A549 (cell line): ENCODE measurements around the gene HMCN1. TPM values are rescaled to one million over a fixed set of nuclear protein-coding genes. Genes with fewer than 3 reads are reported as not detected.

Experiments used
- ATAC-seq, 2 experiments: fragments of 200-7000 bp in 1 of 2; fragments of >200 bp in 1 of 2; cut with Nextera tagmentation in 1 of 2; cut with Tn5 transposase in 1 of 2; 3 replicates each; pipeline versions ENCODE4 v1.8.0 to v1.9.1; 2018 to 2020; ENCODE audit warnings: mild to moderate bottlenecking in 1 of 2, moderate library complexity in 1 of 2
- CTCF ChIA-PET: fragments of 300-600 bp; sonication (Branson Sonifier 250); formaldehyde crosslinking; extraction: SDS; loops from one replicate; lab custom pipeline; 2021; ENCODE audit warnings: antibody characterized with exemption, inconsistent platforms; lab: Yijun Ruan, JAX
- POLR2A ChIA-PET: fragments of 350-600 bp; formaldehyde crosslinking; extraction: SDS; loops from one replicate; lab custom pipeline; 2021; ENCODE audit warnings: antibody characterized with exemption, inconsistent platforms; lab: Yijun Ruan, JAX
- DNase-seq, 2 experiments: peaks; one replicate each; pipeline versions ENCODE4 v3.0.0 to v3.0.0-alpha.2; 2011 to 2016; ENCODE audit warnings: low read depth in 1 of 2, low spot score in 1 of 2
- FAIRE-seq: peaks from 2 replicates; lab custom pipeline; 2011; peaks lifted over from hg19 to GRCh38; lab: Jason Lieb, UNC
- H3K27ac ChIP-seq, 2 experiments: fragments of >200 bp; sonication (Bioruptor Twin); formaldehyde crosslinking; 3 replicates each; pipeline ENCODE4 v1.5.1; 2016 to 2017
- H3K4me1 ChIP-seq: fragments of >200 bp; sonication (Bioruptor Twin); formaldehyde crosslinking; 3 replicates; pipeline ENCODE4 v1.6.1; 2016
- H3K4me2 ChIP-seq: fragments of >200 bp; sonication (Bioruptor Twin); formaldehyde crosslinking; 3 replicates; pipeline ENCODE4 v1.6.1; 2016
- H3K4me3 ChIP-seq: fragments of >200 bp; sonication (Bioruptor Twin); formaldehyde crosslinking; 3 replicates; pipeline ENCODE4 v1.5.1; 2016
- H3K9me3 ChIP-seq: fragments of >200 bp; sonication (Bioruptor Twin); formaldehyde crosslinking; 3 replicates; pipeline ENCODE4 v1.6.1; 2016
- CBX2 ChIP-seq: fragments of 200-600 bp; sonication (generic); IDR thresholded peaks from 2 replicates; pipeline ENCODE4 v1.6.1; 2016; ENCODE audit warnings: low read depth, mild to moderate bottlenecking, borderline replicate concordance
- CBX8 ChIP-seq: fragments of 200-600 bp; sonication (generic); IDR thresholded peaks from 2 replicates; pipeline ENCODE4 v1.6.1; 2016
- CEBPB ChIP-seq, 2 experiments: fragments of >200 bp in 1 of 2; sonication (Bioruptor Twin) in 1 of 2; formaldehyde crosslinking in 1 of 2; IDR thresholded peaks; 2 replicates each; pipeline ENCODE4 v1.6.1; 2012 to 2016
- CHD4 ChIP-seq: fragments of 200-600 bp; sonication (generic); IDR thresholded peaks from 2 replicates; pipeline ENCODE4 v1.6.1; 2016; ENCODE audit warnings: antibody characterized with exemption, mild to moderate bottlenecking, borderline replicate concordance
- FOXS1 ChIP-seq: fragments of 250-450 bp; sonication (Bioruptor Pico); IDR thresholded peaks from 2 replicates; pipeline ENCODE4 v1.5.0; 2020; ENCODE audit warnings: mild to moderate bottlenecking, moderate library complexity
- GATA3 ChIP-seq: IDR thresholded peaks from 2 replicates; pipeline ENCODE4 v1.6.1; 2012; ENCODE audit warnings: borderline replicate concordance
- HDAC2 ChIP-seq: fragments of 200-600 bp; sonication (generic); IDR thresholded peaks from 2 replicates; pipeline ENCODE4 v1.6.1; 2016
- HEYL ChIP-seq: fragments of 250-450 bp; sonication (Bioruptor Pico); IDR thresholded peaks from 2 replicates; pipeline ENCODE4 v1.8.0; 2021; ENCODE audit warnings: mild to moderate bottlenecking, moderate library complexity
- HOXB13 ChIP-seq: fragments of 250-450 bp; sonication (Bioruptor Pico); IDR thresholded peaks from 2 replicates; pipeline ENCODE4 v1.5.0; 2020; ENCODE audit warnings: low read depth, mild to moderate bottlenecking, moderate library complexity
- MAFK ChIP-seq: fragments of 450-650 bp; IDR thresholded peaks from 2 replicates; pipeline ENCODE4 v1.6.1; 2014; ENCODE audit not compliant: partially characterized antibody
- NFE2L2 ChIP-seq: fragments of 150-350 bp; conservative IDR thresholded peaks from 2 replicates; pipeline ENCODE4 v1.6.1; 2014; ENCODE audit warnings: low read length
- POLR2A ChIP-seq: IDR thresholded peaks from 2 replicates; pipeline ENCODE4 v1.6.1; 2012; ENCODE audit warnings: mild to moderate bottlenecking, low read length
- POLR2AphosphoS2 ChIP-seq: conservative IDR thresholded peaks from 2 replicates; pipeline ENCODE4 v1.6.1; 2012; ENCODE audit warnings: low read length, improper control_type of control experiment, inconsistent platforms
- RARB ChIP-seq: fragments of 250-450 bp; sonication (Bioruptor Pico); IDR thresholded peaks from 2 replicates; pipeline ENCODE4 v1.8.0; 2021; ENCODE audit warnings: mild to moderate bottlenecking, moderate library complexity
- RNF2 ChIP-seq: fragments of 200-600 bp; sonication (generic); IDR thresholded peaks from 2 replicates; pipeline ENCODE4 v1.6.1; 2016; ENCODE audit warnings: low read depth, mild to moderate bottlenecking, antibody characterized with exemption, moderate library complexity, borderline replicate concordance
- SMC3 ChIP-seq: fragments of >200 bp; sonication (Bioruptor Twin); formaldehyde crosslinking; IDR thresholded peaks from 3 replicates; pipeline ENCODE4 v1.6.1; 2018; ENCODE audit warnings: inconsistent platforms
- TP53 ChIP-seq: fragments of 250-450 bp; sonication (Bioruptor Pico); IDR thresholded peaks from 2 replicates; pipeline ENCODE4 v1.5.0; 2021; ENCODE audit warnings: mild to moderate bottlenecking, moderate library complexity
- ZNF302 ChIP-seq: fragments of 250-450 bp; sonication (Bioruptor Pico); IDR thresholded peaks from 2 replicates; pipeline ENCODE4 v1.9.0; 2021; ENCODE audit warnings: inconsistent platforms, mild to moderate bottlenecking, moderate library complexity
- WGBS: methylation state at CpG from one replicate; pipeline ENCODE4 v1.1.6; 2017; ENCODE audit errors: missing lambda C conversion rate; 5-methylcytosine and 5-hydroxymethylcytosine counted together
- polyA plus RNA-seq, 4 experiments: library from polyadenylated mRNA; depleted of rRNA in 3 of 4; stranded (reverse); fragments of >200 nt; fragmentation: RNase III in 1 of 4; extraction: RNeasy Plus Mini Kit Qiagen cat#74134 plus additional on column Dnase treatment in 1 of 4; gene quantifications; 2 replicates in 3 of 4; 3 replicates in 1 of 4; pipeline ENCODE4 v1.2.3, GENCODE V29; 2011 to 2017
- TF ChIP-seq, protein P1 (sequence below): IDR thresholded peaks from 2 replicates; pipeline ENCODE4 v1.6.1; 2012
- TF ChIP-seq, protein P2 (sequence below): fragments of 250-450 bp; sonication (Bioruptor Pico); IDR thresholded peaks from 2 replicates; pipeline ENCODE4 v1.5.0; 2021; ENCODE audit warnings: mild to moderate bottlenecking, moderate library complexity, borderline replicate concordance
- TF ChIP-seq, protein P3 (sequence below): fragments of >200 bp; sonication (Bioruptor Twin); formaldehyde crosslinking; IDR thresholded peaks from 2 replicates; pipeline ENCODE4 v1.6.1; 2016
- TF ChIP-seq, protein P4 (sequence below): fragments of 450-650 bp; IDR thresholded peaks from 2 replicates; pipeline ENCODE4 v1.6.1; 2014; ENCODE audit warnings: antibody characterized with exemption
- TF ChIP-seq, protein P5 (sequence below): IDR thresholded peaks from 2 replicates; pipeline ENCODE4 v1.6.1; 2012; ENCODE audit warnings: low read depth, borderline replicate concordance
- TF ChIP-seq, protein P6 (sequence below): fragments of >200 bp; sonication (Bioruptor Twin); formaldehyde crosslinking; IDR thresholded peaks from 3 replicates; pipeline ENCODE4 v1.5.1; 2016
- TF ChIP-seq, protein P7 (sequence below): fragments of >200 bp; sonication (Bioruptor Twin); formaldehyde crosslinking; IDR thresholded peaks from 3 replicates; pipeline ENCODE4 v1.6.1; 2016

HMCN1 gene
- polyA plus RNA-seq, 2 of the 4 experiments (the other 2 are of a cell fraction) = 0.03 to 0.06 TPM

DNA sequence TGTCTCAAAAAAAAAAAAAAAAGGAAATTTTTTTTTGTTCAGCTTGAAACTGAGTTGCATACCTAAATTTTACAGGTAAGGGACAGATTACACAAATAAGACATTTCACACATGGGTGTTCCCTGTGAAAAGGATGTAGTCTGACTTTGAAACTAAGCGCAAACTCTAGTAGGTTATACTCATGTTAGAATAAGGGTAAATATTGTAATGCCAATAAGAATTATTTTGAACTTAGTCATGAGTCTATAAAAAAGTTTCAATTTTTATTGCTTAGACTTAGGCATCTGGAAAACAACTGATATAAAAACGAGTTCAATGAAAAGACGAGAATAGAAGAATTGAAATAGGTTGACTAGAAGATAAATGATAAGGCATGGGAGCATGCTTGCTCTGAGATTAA, 122.3 kb downstream of the HMCN1 start:
- DNase-seq (no peak), FAIRE-seq (no peak)
- Histone ChIP-seq H3K4me1 (peaks cover 41% of the 10 kb centered on the region), H3K4me3 (no peak overlapping the region), H3K9me3 (no peaks in the 10 kb centered on the region)
- POLR2A ChIA-PET = no interaction called here
- TF ChIP-seq, protein P1, sequence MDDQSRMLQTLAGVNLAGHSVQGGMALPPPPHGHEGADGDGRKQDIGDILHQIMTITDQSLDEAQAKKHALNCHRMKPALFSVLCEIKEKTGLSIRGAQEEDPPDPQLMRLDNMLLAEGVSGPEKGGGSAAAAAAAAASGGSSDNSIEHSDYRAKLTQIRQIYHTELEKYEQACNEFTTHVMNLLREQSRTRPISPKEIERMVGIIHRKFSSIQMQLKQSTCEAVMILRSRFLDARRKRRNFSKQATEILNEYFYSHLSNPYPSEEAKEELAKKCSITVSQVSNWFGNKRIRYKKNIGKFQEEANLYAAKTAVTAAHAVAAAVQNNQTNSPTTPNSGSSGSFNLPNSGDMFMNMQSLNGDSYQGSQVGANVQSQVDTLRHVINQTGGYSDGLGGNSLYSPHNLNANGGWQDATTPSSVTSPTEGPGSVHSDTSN = no peak
- TF ChIP-seq, protein P2, sequence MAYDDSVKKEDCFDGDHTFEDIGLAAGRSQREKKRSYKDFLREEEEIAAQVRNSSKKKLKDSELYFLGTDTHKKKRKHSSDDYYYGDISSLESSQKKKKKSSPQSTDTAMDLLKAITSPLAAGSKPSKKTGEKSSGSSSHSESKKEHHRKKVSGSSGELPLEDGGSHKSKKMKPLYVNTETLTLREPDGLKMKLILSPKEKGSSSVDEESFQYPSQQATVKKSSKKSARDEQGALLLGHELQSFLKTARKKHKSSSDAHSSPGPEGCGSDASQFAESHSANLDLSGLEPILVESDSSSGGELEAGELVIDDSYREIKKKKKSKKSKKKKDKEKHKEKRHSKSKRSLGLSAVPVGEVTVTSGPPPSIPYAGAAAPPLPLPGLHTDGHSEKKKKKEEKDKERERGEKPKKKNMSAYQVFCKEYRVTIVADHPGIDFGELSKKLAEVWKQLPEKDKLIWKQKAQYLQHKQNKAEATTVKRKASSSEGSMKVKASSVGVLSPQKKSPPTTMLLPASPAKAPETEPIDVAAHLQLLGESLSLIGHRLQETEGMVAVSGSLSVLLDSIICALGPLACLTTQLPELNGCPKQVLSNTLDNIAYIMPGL (CRISPR knock-in tag) = no peak
- TF ChIP-seq POLR2AphosphoS2 = no peak
- TF ChIP-seq CHD4 = no peak
- no peak for TF ChIP-seq HEYL (CRISPR knock-in tag)
- TF ChIP-seq NFE2L2 = no peak
- no peak for TF ChIP-seq CBX2
- TF ChIP-seq FOXS1 = no peak
- TF ChIP-seq, protein P3, sequence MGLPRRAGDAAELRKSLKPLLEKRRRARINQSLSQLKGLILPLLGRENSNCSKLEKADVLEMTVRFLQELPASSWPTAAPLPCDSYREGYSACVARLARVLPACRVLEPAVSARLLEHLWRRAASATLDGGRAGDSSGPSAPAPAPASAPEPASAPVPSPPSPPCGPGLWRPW = no peak
- TF ChIP-seq MAFK = no peak
- no peak for TF ChIP-seq POLR2A
- no peak for TF ChIP-seq HDAC2
- no peak for TF ChIP-seq ZNF302
- TF ChIP-seq HOXB13 (CRISPR knock-in tag) = no peak
- no peak for TF ChIP-seq SMC3
- TF ChIP-seq, protein P4, sequence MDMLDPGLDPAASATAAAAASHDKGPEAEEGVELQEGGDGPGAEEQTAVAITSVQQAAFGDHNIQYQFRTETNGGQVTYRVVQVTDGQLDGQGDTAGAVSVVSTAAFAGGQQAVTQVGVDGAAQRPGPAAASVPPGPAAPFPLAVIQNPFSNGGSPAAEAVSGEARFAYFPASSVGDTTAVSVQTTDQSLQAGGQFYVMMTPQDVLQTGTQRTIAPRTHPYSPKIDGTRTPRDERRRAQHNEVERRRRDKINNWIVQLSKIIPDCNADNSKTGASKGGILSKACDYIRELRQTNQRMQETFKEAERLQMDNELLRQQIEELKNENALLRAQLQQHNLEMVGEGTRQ = no peak
- TF ChIP-seq, protein P5, sequence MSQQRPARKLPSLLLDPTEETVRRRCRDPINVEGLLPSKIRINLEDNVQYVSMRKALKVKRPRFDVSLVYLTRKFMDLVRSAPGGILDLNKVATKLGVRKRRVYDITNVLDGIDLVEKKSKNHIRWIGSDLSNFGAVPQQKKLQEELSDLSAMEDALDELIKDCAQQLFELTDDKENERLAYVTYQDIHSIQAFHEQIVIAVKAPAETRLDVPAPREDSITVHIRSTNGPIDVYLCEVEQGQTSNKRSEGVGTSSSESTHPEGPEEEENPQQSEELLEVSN = no peak
- TF ChIP-seq, protein P6, sequence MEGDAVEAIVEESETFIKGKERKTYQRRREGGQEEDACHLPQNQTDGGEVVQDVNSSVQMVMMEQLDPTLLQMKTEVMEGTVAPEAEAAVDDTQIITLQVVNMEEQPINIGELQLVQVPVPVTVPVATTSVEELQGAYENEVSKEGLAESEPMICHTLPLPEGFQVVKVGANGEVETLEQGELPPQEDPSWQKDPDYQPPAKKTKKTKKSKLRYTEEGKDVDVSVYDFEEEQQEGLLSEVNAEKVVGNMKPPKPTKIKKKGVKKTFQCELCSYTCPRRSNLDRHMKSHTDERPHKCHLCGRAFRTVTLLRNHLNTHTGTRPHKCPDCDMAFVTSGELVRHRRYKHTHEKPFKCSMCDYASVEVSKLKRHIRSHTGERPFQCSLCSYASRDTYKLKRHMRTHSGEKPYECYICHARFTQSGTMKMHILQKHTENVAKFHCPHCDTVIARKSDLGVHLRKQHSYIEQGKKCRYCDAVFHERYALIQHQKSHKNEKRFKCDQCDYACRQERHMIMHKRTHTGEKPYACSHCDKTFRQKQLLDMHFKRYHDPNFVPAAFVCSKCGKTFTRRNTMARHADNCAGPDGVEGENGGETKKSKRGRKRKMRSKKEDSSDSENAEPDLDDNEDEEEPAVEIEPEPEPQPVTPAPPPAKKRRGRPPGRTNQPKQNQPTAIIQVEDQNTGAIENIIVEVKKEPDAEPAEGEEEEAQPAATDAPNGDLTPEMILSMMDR = no peak
- TF ChIP-seq RNF2 = no peak
- TF ChIP-seq, all 56 proteins: peak for 0
- CTCF ChIA-PET = interaction anchor here (1.4 kb wide), 1 partner anchor 8 kb away, joined by 6 read pairs; no protein-coding TSS in a partner anchor
- ATAC-seq = no peak
- Histone ChIP-seq H3K4me2 (no peak overlapping the region), H3K27ac (no peak overlapping the region)
- WGBS = 53% methylated on average over 3 of the region's 3 CpGs

DNA sequence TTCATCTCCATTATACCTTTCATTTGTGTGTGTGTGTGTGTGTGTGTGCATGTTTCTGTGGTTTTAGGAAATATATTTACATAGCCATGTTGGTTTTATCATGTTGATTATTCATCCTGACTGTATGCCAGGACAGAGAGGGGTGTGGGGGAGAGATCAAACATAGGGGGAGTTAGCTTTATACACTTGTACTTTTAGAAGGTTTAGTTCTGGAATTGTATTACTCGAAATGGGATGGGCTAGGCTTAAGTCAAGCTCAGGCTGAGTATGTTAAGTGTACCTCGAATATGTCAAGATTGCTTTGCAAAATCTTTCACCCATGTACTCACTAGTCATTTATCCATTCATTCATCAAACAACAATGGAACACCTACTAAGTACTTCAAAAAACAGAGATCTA, 123.3 kb downstream of the HMCN1 start:
- POLR2A ChIA-PET = no interaction called here
- FAIRE-seq = no peak

More for the DNA sequence above, 123.3 kb downstream of the HMCN1 start:
- TF ChIP-seq CEBPB (IDR thresholded peaks at IDR 0.05) (no peak), RARB (CRISPR knock-in tag) (no peak), GATA3 (no peak), TP53 (no peak), CBX8 (no peak), MAFK (no peak), HOXB13 (CRISPR knock-in tag) (no peak), FOXS1 (no peak), HDAC2 (no peak), NFE2L2 (no peak)
- TF ChIP-seq, protein P4 = no peak
- TF ChIP-seq, protein P7, sequence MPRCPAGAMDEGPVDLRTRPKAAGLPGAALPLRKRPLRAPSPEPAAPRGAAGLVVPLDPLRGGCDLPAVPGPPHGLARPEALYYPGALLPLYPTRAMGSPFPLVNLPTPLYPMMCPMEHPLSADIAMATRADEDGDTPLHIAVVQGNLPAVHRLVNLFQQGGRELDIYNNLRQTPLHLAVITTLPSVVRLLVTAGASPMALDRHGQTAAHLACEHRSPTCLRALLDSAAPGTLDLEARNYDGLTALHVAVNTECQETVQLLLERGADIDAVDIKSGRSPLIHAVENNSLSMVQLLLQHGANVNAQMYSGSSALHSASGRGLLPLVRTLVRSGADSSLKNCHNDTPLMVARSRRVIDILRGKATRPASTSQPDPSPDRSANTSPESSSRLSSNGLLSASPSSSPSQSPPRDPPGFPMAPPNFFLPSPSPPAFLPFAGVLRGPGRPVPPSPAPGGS = no peak
- CTCF ChIA-PET = no interaction called here
- no peak for DNase-seq
- Histone ChIP-seq H3K4me1 (peaks cover 51% of the 10 kb centered on the region), H3K4me3 (no peak overlapping the region), H3K27ac (no peak overlapping the region), H3K9me3 (no peaks in the 10 kb centered on the region), H3K4me2 (no peak overlapping the region; the same call in 2 of the 3 replicates)
- ATAC-seq = peak in 1 of 2 experiments; percentile 18; a peak in 1 of 6 replicates
- 32% methylated on average over 2 of the region's 2 CpGs for WGBS
